ENCODE measurements around the gene SBK1.
A peak's percentile ranks its signal among the peaks of the same experiment; 100 is the strongest.

Gene SBK1

DNA sequence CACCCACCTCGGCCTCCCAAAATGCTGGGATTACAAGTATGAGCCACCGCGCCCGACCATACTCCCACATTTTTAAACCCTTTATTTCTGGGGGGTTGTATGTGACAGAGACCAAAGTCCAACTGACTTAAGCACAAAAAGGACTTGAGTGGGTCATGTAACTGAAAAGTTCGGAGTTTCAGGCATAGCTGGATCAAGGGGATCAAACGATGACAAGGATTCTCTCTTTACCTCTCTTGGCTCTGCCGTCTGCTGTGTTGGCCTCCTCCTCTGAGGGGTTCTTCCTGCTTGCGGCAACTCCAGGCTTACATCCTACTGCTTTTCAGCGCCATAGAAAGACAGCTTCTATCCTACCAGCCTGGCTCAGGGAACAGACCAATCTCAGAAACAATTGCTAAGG lies 9.2 kb upstream of the SBK1 start:
- no peaks in the 10 kb centered on the region for H3K9me3 ChIP-seq (ENCODE audit: control insufficient read depth, insufficient read depth, low read length)
- no peak overlapping the region for H3K9ac ChIP-seq (ENCODE audit: low read depth, low read length)
- H3K27ac ChIP-seq (ENCODE audit: low read depth, low read length), result no peak overlapping the region
- H3K4me1 ChIP-seq (ENCODE audit: control insufficient read depth, insufficient read depth, low read length), result peaks cover 4% of the 10 kb centered on the region; the same call in 1 of the 2 replicates
- H3K36me3 ChIP-seq (ENCODE audit: control insufficient read depth, insufficient read depth, low read length), result peaks cover 12% of the 10 kb centered on the region
- no peak overlapping the region for H3K4me3 ChIP-seq (ENCODE audit: low read depth, low read length)
- no peaks in the 10 kb centered on the region for H3K27me3 ChIP-seq (ENCODE audit: control insufficient read depth, insufficient read depth, low read length)

DNA sequence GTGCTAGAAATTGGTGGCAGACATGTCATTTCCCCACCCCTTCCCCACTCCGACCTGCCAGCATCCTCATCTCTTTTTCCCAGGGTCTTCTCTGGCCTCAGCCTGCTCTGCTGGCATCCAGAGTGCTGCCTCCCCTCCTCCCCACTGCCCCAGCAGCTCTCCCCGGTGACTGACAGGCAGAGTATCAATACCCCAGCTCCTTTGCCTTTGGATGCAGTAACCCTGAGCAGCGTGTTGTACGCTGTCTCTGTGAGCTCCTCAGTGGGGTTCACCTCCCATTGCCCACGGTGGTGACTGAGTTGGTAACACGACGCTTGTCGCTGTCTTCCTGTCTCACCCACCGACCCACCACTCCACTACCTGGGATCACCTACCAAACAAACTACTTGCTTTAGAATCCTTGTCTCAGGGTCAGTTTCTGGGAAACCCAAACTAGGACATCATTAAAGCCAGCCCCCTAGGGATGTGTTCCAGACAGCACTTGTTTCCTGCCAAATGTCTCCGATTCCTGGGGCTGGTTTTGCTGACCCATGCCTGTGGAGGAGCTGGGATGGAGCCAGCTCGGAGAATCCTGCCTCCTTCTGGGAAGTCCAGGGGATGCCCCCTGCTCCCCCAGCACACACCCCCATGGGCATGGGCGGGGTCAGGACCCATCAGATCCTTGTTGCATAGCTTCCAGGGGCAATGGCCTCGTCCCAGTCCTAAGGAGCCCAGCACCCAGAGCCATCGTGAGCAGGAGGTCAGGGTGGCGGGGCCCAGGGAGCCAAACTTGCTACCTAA lies 8.3 kb upstream of the SBK1 start:
- Histone ChIP-seq H3K9ac (ENCODE audit: low read depth, low read length) (no peak overlapping the region), H3K27me3 (ENCODE audit: control insufficient read depth, insufficient read depth, low read length) (no peaks in the 10 kb centered on the region)

GRCh38 chr16:28285649-28286048 lies 6.7 kb upstream of the SBK1 start:
- Histone ChIP-seq H3K9me3 (ENCODE audit: control insufficient read depth, insufficient read depth, low read length) (no peaks in the 10 kb centered on the region), H3K4me1 (ENCODE audit: control insufficient read depth, insufficient read depth, low read length) (peaks cover 8% of the 10 kb centered on the region; the same call in 1 of the 2 replicates), H3K27ac (ENCODE audit: low read depth, low read length) (no peak overlapping the region), H3K9ac (ENCODE audit: low read depth, low read length) (no peak overlapping the region), H3K36me3 (ENCODE audit: control insufficient read depth, insufficient read depth, low read length) (peaks cover 14% of the 10 kb centered on the region), H3K27me3 (ENCODE audit: control insufficient read depth, insufficient read depth, low read length) (no peaks in the 10 kb centered on the region), H3K4me3 (ENCODE audit: low read depth, low read length) (no peak overlapping the region)

More for the DNA sequence above, 8.3 kb upstream of the SBK1 start:
- Histone ChIP-seq H3K4me3 (ENCODE audit: low read depth, low read length) (no peak overlapping the region), H3K9me3 (ENCODE audit: control insufficient read depth, insufficient read depth, low read length) (no peaks in the 10 kb centered on the region), H3K4me1 (ENCODE audit: control insufficient read depth, insufficient read depth, low read length) (peaks cover 6% of the 10 kb centered on the region; the same call in 1 of the 2 replicates), H3K36me3 (ENCODE audit: control insufficient read depth, insufficient read depth, low read length) (peaks cover 14% of the 10 kb centered on the region), H3K27ac (ENCODE audit: low read depth, low read length) (no peak overlapping the region)

DNA sequence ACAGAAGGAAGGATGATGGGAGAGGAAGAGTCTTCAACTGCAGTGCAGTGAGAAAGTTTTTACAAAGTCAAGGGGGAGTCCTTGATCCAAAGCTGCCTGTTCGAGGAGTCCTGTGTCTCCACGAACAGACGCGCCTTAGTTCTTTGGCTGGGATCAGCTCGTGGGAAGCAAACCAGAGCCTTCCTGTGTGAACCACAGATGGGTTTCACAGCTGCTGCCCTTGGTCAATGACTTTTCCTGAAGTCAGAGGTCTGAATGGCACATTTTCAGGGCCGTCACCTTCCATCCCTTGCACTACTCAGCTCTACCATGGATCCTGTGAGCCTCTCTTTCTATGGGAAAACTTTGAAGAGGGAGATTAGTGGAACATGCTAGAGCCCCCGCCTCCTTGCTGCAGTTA lies 4.2 kb upstream of the SBK1 start:
- H3K27me3 ChIP-seq (ENCODE audit: control insufficient read depth, insufficient read depth, low read length), result no peaks in the 10 kb centered on the region
- H3K4me3 ChIP-seq (ENCODE audit: low read depth, low read length), result no peak overlapping the region
- H3K4me1 ChIP-seq (ENCODE audit: control insufficient read depth, insufficient read depth, low read length), result peaks cover 10% of the 10 kb centered on the region; the same call in 1 of the 2 replicates
- H3K36me3 ChIP-seq (ENCODE audit: control insufficient read depth, insufficient read depth, low read length), result peaks cover 14% of the 10 kb centered on the region
- H3K27ac ChIP-seq (ENCODE audit: low read depth, low read length), result no peak overlapping the region
- H3K9ac ChIP-seq (ENCODE audit: low read depth, low read length), result no peak overlapping the region
- H3K9me3 ChIP-seq (ENCODE audit: control insufficient read depth, insufficient read depth, low read length), result no peaks in the 10 kb centered on the region

DNA sequence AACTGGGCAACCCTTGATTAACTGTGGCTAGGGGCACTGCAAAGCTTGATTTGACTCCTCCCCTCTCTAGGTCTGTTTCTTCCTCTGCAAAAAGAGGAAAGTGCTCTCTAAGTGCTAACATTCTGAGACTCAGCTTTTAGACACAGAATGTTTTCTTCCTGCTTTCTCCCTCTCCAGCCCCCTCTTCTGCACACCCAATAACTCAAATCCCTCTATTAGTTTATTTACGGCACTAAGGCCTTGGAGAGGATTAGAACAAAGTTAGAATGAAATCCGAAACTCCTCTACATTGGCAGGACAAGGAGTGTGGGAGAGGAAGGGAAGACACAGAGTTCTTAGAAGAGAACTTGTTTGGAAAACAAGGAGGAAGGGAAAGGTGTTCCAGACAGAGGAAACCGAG lies 3.3 kb upstream of the SBK1 start:
- peaks cover 14% of the 10 kb centered on the region for H3K36me3 ChIP-seq (ENCODE audit: control insufficient read depth, insufficient read depth, low read length)
- no peak overlapping the region for H3K4me3 ChIP-seq (ENCODE audit: low read depth, low read length)
- H3K9me3 ChIP-seq (ENCODE audit: control insufficient read depth, insufficient read depth, low read length), result no peaks in the 10 kb centered on the region
- no peaks in the 10 kb centered on the region for H3K27me3 ChIP-seq (ENCODE audit: control insufficient read depth, insufficient read depth, low read length)
- H3K4me1 ChIP-seq (ENCODE audit: control insufficient read depth, insufficient read depth, low read length), result peaks cover 10% of the 10 kb centered on the region; the same call in 1 of the 2 replicates
- no peak overlapping the region for H3K27ac ChIP-seq (ENCODE audit: low read depth, low read length)
- no peak overlapping the region for H3K9ac ChIP-seq (ENCODE audit: low read depth, low read length)

DNA sequence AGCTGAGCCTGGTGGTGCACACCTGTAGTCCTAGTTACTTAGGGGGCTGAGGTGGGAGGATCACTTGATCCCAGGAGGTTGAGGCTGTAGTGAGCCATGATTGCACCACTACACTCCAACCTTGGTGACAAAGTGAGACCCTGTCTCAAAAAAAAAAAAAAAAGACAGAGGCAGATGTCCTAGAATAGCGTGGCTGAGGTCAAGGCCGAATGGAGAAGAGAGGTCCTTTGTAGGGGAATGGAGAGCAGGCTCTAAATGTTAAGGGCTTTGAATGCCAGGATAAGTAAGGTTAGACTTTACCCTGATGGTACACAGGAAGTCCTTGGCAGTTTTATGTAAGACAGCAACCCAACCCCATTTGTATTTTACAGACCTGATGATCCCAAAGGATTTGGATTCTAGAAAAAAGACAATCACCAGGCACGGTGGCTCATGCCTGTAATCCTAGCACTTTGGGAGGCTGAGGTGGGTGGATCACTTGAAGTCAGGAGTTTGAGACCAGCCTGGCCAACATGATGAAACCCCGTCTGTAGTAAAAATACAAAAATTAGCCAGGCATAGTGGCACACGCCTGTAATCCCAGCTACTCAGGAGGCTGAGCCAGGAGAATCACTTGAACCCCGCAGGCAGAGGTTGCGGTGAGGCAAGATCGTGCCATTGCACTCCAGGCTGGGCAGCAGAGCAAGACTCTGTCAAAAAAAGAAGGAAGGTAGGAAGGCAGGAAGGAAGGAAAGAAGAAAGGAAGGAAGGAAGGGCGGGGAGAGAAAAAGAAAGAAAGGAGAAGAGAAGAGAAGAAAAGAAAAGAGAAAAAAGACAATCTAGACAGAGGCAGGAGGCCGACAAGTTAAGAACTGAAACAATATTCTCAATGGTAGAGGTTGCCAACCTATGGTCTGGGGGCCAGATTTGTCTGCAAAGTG lies 2.1 kb upstream of the SBK1 start:
- Histone ChIP-seq H3K27ac (ENCODE audit: low read depth, low read length) (no peak overlapping the region), H3K4me3 (ENCODE audit: low read depth, low read length) (peak overlapping the region; percentile 44), H3K4me1 (ENCODE audit: control insufficient read depth, insufficient read depth, low read length) (peaks cover 10% of the 10 kb centered on the region; the same call in 1 of the 2 replicates), H3K9ac (ENCODE audit: low read depth, low read length) (no peak overlapping the region), H3K27me3 (ENCODE audit: control insufficient read depth, insufficient read depth, low read length) (no peaks in the 10 kb centered on the region), H3K9me3 (ENCODE audit: control insufficient read depth, insufficient read depth, low read length) (no peaks in the 10 kb centered on the region), H3K36me3 (ENCODE audit: control insufficient read depth, insufficient read depth, low read length) (peaks cover 25% of the 10 kb centered on the region)

DNA sequence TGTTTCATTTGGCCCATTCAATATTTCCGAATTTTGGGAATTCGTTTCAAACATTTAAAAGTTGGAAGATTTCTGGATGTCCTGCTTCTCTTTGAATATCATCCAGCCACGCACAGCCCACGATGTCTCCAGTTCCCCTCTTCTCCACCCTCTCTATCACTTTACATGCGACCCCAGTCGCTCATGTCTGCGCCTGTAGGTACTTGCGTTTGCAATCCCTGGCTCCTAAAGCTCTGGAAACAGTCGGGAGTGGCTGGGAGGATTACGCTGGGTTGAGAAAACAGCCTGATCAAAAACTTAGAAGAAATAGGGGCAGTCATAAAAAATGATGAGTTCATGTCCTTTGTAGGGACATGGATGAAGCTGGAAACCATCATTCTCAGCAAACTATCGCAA lies 1.5 kb upstream of the SBK1 start:
- H3K36me3 ChIP-seq (ENCODE audit: control insufficient read depth, insufficient read depth, low read length), result peaks cover 23% of the 10 kb centered on the region

GRCh38 chr16:28292731-28293600 lies 641 bp downstream of the SBK1 start:
- H3K27ac ChIP-seq (ENCODE audit: low read depth, low read length), result peak overlapping the region; percentile 81

More for the DNA sequence above, 1.5 kb upstream of the SBK1 start:
- H3K27me3 ChIP-seq (ENCODE audit: control insufficient read depth, insufficient read depth, low read length), result no peaks in the 10 kb centered on the region
- no peak overlapping the region for H3K27ac ChIP-seq (ENCODE audit: low read depth, low read length)
- no peak overlapping the region for H3K9ac ChIP-seq (ENCODE audit: low read depth, low read length)
- no peaks in the 10 kb centered on the region for H3K9me3 ChIP-seq (ENCODE audit: control insufficient read depth, insufficient read depth, low read length)
- H3K4me1 ChIP-seq (ENCODE audit: control insufficient read depth, insufficient read depth, low read length), result peaks cover 10% of the 10 kb centered on the region; the same call in 1 of the 2 replicates
- peak overlapping the region; percentile 44 for H3K4me3 ChIP-seq (ENCODE audit: low read depth, low read length)

GRCh38 chr16:28293601-28293960 lies 1.3 kb downstream of the SBK1 start:
- Histone ChIP-seq H3K27me3 (ENCODE audit: control insufficient read depth, insufficient read depth, low read length) (no peaks in the 10 kb centered on the region), H3K9me3 (ENCODE audit: control insufficient read depth, insufficient read depth, low read length) (no peaks in the 10 kb centered on the region), H3K36me3 (ENCODE audit: control insufficient read depth, insufficient read depth, low read length) (peaks cover 19% of the 10 kb centered on the region), H3K4me1 (ENCODE audit: control insufficient read depth, insufficient read depth, low read length) (peaks cover 14% of the 10 kb centered on the region; the same call in 1 of the 2 replicates), H3K9ac (ENCODE audit: low read depth, low read length) (peak overlapping the region; percentile 79), H3K4me3 (ENCODE audit: low read depth, low read length) (peak overlapping the region; percentile 90), H3K27ac (ENCODE audit: low read depth, low read length) (peak overlapping the region; percentile 81)

More at GRCh38 chr16:28292731-28293600, 641 bp downstream of the SBK1 start:
- peaks cover 10% of the 10 kb centered on the region; the same call in 1 of the 2 replicates for H3K4me1 ChIP-seq (ENCODE audit: control insufficient read depth, insufficient read depth, low read length)
- H3K9ac ChIP-seq (ENCODE audit: low read depth, low read length), result peak overlapping the region; percentile 79
- H3K9me3 ChIP-seq (ENCODE audit: control insufficient read depth, insufficient read depth, low read length), result no peaks in the 10 kb centered on the region
- H3K36me3 ChIP-seq (ENCODE audit: control insufficient read depth, insufficient read depth, low read length), result peaks cover 22% of the 10 kb centered on the region
- H3K4me3 ChIP-seq (ENCODE audit: low read depth, low read length), result peak overlapping the region; percentile 90
- no peaks in the 10 kb centered on the region for H3K27me3 ChIP-seq (ENCODE audit: control insufficient read depth, insufficient read depth, low read length)

DNA sequence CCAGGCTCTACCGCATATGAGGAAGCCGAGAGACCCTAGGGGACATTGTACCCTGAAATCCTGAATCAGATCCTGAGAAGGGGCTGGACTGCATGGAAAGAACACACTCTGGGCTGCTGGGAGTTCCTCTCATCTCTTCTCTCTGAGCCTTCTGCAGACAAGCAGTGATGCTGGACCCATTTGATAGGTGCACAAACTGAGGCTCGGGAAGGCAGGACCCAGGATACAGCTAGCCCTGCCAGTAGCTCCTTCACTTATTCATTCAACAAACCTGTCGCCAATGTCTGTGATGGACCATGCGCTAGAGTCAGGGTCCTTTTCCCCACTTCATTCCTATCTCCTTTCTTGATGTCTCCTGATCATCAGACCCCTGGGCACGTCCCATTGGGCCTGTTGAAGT lies 1.9 kb downstream of the SBK1 start:
- Histone ChIP-seq H3K9me3 (ENCODE audit: control insufficient read depth, insufficient read depth, low read length) (no peaks in the 10 kb centered on the region), H3K36me3 (ENCODE audit: control insufficient read depth, insufficient read depth, low read length) (peaks cover 19% of the 10 kb centered on the region), H3K9ac (ENCODE audit: low read depth, low read length) (0 out of 2 replicates have a peak overlapping the region, but pooled peaks have one; percentile 79), H3K27me3 (ENCODE audit: control insufficient read depth, insufficient read depth, low read length) (no peaks in the 10 kb centered on the region), H3K4me3 (ENCODE audit: low read depth, low read length) (peak overlapping the region; percentile 90), H3K4me1 (ENCODE audit: control insufficient read depth, insufficient read depth, low read length) (peaks cover 11% of the 10 kb centered on the region; the same call in 1 of the 2 replicates), H3K27ac (ENCODE audit: low read depth, low read length) (peak overlapping the region; percentile 81)
